Left lobe of liver (tissue), 2 donors: ENCODE measurements around the gene NUTM2A. TPM values are rescaled to one million over a fixed set of nuclear protein-coding genes. Genes with fewer than 3 reads are reported as not detected.
A peak's percentile ranks its signal among the peaks of the same experiment; 100 is the strongest.
"Not testable (repeated sequence)": the region's sequence is repeated elsewhere in the genome, so short reads cannot be mapped to it uniquely, and the experiment has no call there.

ENCODE experiments used
- ATAC-seq: fragments of 200-7000 bp; cut with Tn5 transposase; one replicate; pipeline ENCODE4 v1.9.1; 2020; ENCODE audit warnings: mild to moderate bottlenecking, moderate library complexity
- DNase-seq: peaks from one replicate; pipeline ENCODE4 v3.0.0-alpha.2; 2020; ENCODE audit warnings: low spot score
- total RNA-seq: library from RNA; stranded (reverse); gene quantifications from one replicate; pipeline ENCODE4 v1.2.1, GENCODE V29; 2021
- donor health status: DM: no; HTN: no; CAD: no; lungs with moderate emphysema.
- donor health status: DM: no; HTN: yes; CAD: no.

Gene NUTM2A, protein sequence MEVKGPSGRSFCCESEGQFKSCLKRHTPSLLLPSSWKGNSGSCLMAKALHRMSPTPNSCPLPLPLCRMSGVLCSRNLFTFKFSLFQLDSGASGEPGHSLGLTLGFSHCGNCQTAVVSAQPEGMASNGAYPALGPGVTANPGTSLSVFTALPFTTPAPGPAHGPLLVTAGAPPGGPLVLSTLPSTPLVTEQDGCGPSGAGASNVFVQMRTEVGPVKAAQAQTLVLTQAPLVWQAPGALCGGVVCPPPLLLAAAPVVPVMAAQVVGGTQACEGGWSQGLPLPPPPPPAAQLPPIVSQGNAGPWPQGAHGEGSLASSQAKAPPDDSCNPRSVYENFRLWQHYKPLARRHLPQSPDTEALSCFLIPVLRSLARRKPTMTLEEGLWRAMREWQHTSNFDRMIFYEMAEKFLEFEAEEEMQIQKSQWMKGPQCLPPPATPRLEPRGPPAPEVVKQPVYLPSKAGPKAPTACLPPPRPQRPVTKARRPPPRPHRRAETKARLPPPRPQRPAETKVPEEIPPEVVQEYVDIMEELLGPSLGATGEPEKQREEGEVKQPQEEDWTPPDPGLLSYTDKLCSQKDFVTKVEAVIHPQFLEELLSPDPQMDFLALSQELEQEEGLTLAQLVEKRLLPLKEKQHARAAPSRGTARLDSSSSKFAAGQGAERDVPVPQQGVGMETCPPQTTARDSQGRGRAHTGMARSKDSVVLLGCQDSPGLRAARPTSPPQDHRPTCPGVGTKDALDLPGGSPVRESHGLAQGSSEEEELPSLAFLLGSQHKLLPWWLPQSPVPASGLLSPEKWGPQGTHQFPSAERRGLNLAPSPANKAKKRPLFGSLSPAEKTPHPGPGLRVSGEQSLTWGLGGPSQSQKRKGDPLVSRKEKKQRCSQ
- total RNA-seq = 1.1 TPM

DNA sequence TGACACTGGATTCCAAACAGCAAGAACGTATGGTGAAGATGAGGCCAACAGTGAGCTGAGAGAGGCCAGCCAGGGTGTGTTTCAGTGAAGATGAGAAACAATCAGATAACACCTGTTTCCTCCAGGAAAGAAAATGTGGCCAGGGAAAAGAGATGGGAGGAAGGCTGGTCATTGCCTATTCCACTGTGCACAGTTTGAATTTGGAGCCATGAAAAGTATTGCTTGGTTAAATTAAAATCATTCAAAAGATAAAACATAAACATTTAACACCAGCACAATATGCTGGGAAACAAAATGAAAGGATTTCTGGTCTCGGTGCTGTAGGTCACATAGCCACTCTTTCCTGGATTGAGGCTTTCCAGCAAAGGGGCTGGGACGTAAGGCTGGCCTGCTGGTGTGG, at the start of gene NUTM2A:
NUTM2A (plus strand) TSS at position 301 of the 400 bp plus-strand sequence. CDS start 383 bp downstream, outside the sequence.
- not testable (repeated sequence) for DNase-seq, ATAC-seq

DNA sequence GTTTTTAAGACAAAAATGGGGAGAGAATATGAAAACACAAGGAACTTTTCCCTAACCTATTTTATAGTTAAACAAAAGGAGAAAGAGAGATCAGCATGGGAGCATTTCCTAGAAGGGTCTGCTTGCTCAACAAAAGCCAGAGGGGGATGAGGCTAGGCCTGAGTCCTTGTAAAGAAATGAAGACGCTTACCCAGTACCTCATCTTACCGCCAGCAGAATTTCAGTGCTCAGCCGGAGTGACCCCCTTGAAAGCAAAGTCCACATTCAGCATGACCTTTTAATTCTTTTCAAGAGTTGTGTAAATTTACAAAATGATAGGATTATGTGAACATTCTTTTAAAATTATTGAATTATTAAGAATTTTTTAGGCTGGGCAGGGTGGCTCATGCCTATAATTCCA, 47.7 kb upstream of the NUTM2A start:
- not testable (repeated sequence) for DNase-seq
- ATAC-seq = peak; percentile 75

DNA sequence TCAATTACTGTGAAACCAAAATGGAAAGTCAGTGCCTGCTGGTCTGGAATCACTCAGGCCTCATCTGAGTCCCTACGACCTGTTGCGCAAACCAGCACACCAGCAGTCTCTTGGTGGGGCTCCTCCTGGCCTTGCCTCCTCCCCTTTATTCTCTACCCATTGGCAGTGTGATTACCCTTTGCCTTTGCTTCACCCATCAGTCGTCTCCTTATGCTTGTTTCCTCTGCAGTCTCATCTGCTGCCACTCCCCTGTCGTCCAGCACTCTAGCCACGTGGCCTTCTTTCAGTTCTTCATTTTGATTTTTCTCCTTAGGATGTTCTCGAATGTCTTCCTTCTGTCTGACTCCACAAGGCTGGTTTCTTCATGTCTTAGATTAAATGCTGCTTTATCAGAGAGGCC, 40.8 kb upstream of the NUTM2A start:
- peak; percentile 58 for ATAC-seq
- DNase-seq = not testable (repeated sequence)

DNA sequence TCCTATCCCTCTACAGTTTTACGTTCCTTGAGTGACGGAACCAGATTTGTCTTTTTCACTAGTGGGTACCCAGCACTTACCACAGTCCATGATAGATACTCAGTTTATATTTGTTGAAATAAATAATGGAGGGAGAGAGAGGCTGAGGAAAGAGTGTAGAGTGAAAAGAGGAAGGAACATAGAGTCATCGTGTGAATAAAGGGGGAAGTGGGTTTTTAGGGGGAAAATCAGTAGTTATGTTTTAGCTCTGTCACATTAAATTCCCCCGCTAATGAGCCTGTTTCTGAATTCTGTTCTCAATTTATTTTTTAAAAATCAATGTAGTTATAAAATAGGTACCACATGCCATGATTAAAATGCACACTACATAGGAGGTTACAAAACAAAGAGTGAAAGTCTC, 39.2 kb upstream of the NUTM2A start:
- not testable (repeated sequence) for ATAC-seq, DNase-seq

DNA sequence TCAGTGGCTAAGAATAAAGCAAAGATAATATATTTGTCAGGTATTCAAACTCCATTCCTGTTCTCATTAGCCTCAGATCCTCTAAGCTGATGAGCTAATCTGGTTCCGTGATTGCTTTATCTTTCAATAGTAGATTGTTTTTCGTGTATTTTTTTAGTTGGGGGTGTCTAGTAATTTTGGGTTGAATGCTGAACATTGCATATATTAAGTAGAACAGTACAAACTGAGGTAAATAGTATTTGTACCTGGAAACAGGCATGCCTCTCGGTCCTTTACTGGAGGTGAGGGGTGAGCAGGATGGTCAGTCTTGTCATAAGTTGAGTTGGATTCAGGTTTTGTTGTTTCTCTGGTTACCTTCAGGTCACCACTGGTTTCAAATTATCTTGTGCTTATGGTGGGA, 37.7 kb upstream of the NUTM2A start:
- ATAC-seq, DNase-seq: not testable (repeated sequence)

DNA sequence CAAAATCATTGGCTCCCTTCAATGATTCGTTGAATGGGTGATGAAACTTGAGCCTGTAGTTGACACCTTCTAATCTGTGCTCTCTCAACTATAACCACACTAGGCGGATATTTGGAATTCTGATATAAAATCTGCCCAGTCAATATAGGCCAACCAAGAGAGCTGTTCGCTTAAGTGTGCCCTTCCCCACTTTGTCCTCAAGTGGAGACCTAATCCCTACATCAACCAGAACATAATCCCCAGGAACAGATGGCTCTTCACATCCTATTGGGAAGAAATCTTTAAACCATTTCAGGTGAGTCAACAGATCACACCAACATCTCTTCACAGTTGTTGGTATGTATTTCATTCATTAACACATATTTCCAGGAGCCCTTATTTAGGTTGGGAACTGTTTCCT, 33.4 kb upstream of the NUTM2A start:
- not testable (repeated sequence) for DNase-seq, ATAC-seq

DNA sequence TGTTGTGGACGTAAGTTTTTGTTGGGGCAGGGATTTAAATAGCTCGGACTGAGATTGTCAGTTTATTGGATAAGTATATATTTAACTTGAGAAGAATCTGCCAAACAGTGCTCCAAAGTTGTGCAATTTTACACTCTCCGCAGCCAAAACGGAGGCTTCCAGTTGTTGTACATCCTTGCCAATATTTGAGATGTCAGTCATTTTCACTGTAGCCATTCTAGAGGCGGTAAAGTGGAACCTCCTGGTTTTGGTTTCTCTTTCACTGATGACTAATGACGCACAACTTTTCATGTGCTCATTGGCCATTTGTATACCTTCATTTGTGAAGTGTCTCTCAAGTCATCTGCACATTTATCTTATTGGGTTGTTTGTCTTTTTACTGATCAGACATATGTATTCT, 24.3 kb upstream of the NUTM2A start:
- peak; percentile 60 for ATAC-seq
- DNase-seq = peak; percentile 80

DNA sequence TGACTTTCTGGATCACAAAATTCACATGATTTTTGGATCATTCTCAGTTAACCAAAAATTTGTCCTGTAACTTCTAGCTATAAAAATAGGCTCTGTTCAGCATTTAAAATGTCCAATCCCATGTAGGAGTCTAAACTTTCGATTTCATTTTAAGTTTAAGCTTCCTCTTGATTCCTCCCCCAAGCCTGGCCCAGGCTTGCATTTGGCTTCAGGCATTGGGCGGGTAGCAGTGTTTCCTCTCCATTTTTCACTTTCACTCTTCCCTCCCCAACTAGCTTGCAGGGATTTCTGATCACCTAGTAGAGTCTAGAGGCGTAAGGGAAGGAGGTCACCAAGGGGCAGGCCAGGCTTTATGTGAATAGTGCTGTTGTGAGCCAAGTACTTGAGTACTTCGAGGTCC, 20.4 kb upstream of the NUTM2A start:
- DNase-seq = not testable (repeated sequence)
- ATAC-seq = peak; percentile 30

DNA sequence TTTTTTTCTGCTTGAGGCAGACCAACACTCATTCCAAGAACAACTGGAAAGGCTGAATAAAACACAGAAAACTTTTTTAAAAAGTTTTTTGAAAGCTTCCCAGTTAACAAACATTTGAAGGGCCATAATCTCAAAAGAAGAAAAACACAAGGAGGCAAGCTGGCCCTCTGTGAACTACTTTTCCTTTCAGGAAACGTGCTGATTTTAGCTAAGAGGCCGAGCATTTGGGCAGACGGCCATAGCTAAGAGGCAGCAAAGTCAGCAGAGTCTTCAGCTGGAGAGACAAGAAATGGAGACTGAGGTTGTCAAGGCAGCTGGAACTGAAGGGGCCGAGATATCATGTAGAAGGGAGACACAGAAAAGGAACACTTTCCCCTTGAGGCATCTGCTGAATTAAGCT, 18.3 kb upstream of the NUTM2A start:
- not testable (repeated sequence) for DNase-seq, ATAC-seq

DNA sequence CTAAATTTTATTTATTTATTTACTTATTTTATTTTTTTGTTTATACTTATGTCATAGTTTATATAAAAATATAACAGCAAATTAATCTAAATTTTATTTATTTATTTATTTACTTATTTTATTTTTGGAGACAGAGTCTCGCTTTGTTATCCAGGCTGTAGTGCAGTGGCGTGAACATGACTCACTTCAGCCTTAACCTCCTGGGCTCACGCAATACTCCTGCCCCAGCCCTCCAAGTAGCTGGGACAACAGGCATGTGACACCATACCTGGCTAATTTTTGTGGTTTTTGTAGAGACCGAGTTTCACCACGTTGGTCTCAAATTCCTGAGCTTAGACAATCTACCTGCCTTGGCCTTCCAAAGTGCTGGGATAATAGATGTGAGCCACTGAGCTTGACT, 14.9 kb upstream of the NUTM2A start:
- not testable (repeated sequence) for ATAC-seq, DNase-seq

DNA sequence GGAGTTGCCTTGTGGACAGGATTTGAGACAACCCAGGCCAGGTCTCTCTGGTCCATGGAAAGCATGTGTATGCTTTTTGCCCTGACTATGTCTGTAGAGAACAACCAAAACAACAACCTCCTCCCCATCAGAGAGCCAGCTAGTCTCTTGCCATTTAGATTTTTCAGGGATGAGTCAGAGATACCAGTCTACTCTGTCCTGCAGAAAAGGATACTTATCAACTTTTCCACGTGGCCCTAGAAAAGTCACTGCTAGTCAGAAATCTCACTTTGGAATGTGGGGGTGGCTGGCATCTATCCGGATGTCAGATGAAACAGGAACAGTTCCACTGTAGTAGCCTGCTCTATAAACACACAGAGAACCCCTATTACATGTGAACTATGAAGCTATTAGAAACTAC, 13.4 kb upstream of the NUTM2A start:
- not testable (repeated sequence) for ATAC-seq, DNase-seq

DNA sequence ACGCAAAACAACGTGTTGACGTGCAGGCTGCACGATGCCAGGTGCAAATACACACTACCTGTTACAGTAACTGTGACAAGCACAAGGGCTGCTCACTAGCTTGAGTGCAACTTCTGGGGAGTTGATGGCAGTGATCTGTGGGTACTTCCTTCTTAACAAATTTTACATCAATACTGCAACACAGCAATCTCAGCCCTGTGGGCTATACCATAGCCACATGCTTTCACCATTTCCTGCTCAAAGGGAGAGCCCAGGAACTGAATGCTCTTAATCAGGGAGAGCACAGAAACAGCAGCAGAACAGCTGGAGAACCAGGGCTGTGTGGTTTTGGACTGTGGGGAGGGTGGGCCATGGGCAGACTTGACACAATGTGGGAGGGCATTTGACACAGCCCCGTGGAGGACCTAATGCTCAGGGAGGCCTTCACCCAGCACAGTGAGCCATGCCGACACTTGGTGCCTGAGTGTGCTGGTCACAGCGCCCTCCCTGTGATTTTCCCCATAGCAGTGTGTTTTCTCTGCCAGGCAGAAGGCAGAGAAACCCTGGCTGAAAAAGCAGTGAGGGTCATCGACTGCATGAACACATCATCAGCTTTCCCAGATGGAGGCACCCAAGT, 12.0 kb upstream of the NUTM2A start:
- not testable (repeated sequence) for DNase-seq
- ATAC-seq = peak; percentile 12

DNA sequence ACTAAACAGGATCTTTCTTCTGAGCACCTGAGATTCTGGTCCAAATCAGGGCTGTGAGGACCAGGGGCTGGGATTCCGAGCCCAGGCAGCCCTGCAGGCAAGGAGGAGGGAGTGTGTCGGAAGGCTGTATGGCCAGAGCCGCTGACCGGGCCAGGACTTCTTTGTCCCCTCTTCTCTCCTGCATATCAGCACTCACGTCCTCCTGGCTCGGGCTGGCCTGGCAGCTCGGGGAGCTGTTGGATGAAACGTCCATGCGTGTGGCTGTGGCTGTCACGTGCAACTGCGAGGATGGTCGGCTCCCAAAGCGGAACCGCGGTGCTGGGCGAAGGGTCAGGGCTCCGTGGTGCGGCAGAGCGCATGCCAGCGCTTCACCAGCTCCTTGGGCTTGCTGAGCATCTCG, 11.4 kb upstream of the NUTM2A start:
- DNase-seq = not testable (repeated sequence)
- ATAC-seq = peak; percentile 9

DNA sequence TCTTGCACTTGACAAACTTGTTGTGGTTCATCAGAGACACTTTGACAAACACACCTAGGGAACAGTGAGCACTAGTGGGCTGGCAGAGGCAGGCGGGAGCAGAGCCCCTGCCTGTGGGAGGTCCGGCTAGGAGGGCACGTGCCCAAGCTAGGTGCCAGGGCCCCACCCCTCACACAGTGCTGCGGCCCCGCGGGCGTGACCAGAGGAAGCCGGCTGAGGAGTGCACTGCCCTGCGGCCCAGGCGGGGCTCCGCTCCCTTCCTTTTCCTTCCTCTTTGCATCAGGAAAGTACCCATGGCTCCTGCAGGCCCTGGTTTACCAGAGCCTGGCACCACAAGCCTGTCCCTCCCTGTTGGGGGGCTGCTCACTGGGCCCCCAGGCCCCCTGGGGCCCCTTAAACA, 9.1 kb upstream of the NUTM2A start:
- not testable (repeated sequence) for DNase-seq
- peak; percentile 24 for ATAC-seq

DNA sequence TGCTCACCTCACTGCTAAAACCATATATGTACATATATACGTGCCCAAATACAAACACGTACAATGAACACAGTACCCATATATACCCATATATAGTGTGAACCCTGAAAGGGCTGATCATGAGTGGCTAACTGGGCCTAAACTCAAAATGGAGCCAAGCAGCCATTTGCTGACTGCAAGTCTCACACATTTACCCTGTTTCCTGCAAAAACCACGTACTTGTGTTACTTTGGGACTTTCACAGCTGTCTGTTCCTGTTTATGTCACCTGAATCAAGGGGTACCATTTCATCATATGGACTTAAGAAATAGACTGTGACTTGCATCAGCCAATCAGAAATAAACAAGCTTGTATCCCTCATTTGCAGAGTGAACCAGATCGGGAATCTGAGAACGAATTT, 5.9 kb upstream of the NUTM2A start:
- ATAC-seq, DNase-seq: not testable (repeated sequence)

DNA sequence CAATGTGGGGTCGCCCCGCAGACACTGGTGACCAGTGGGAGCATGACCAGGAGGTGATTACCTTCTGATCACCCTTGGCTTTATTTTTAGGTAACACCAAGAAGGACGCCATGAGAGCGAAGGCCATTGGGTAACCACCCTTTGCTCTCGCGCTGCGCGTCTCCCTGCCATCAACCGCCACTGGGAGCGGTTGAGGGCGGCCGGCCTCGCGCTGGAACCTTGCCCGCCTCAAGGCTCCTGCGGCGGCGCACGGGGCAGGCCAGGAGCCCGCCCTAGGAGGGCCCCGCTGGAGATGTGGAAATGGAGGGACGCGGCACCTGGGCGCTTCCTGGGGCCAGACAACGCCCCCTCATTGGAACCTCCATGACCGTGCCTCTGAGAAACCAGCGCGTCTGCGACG, 2.5 kb upstream of the NUTM2A start:
- not testable (repeated sequence) for DNase-seq, ATAC-seq

DNA sequence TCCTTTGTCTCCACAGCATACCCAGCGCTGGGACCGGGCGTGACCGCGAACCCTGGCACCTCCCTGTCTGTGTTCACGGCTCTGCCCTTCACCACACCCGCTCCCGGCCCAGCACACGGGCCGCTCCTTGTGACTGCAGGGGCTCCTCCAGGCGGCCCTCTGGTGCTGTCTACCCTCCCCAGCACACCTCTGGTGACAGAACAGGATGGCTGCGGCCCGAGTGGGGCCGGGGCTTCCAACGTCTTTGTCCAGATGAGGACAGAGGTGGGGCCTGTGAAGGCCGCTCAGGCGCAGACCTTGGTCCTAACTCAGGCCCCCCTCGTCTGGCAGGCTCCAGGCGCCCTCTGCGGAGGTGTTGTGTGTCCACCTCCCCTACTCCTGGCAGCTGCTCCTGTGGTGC, 3.0 kb downstream of the NUTM2A start:
- DNase-seq, ATAC-seq: not testable (repeated sequence)

DNA sequence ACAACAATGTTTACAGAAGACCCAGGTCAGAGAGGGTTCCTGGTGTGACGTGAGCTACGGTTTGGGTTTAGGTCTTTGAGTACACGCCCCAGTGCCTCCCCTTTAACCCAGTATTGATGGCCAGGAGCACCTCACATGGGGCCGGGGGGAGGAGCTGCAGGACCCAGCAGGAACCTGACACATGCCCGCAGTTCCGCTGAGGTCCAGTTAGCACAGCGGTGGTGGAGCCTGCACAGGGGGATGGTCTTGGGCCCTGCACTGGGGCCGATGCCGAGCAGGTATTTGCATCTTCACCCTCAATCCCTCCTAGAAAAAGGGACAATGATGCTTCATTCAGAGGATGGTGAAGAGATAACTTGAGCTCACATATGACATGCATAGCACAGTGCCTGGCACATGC, 4.0 kb downstream of the NUTM2A start:
- not testable (repeated sequence) for DNase-seq, ATAC-seq

DNA sequence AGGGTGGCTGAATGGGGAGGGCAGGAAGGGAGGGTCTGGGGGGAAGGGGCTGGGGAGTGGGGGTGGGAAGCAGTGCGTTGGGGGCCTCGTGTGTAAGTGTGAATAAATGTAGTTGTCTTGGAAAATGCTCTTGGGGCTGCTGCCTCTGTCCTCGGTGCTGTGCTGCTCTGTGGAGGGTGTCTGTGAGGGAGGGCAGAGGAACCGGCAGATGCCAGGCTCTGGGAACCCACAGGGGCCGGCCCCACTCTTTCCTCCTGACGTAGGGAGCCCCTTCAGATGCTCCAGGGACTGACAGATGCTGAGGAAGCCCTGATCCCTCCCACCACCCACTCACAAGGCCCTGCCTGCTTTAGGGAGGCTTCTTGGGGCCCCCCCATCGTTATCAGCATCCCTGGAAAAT, 9.6 kb downstream of the NUTM2A start:
- not testable (repeated sequence) for ATAC-seq, DNase-seq

DNA sequence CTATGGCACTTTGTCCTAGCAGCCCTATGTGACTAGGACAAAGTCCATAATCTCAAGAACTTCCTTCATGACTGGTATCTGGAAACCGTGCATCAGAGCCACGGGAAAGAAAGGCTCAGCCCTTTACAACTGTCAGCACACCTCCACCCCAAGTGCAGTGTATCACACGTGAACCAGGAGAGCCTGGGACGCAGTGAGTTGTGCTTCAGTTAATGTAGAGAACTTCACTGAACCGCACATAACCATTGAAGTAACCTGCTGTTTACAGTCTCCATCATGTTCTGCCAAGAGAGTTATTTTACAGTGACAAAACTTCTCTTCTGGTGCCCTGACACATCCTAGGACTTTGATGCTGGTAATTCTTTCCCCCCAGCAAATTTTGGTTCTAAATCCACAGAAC, 12.0 kb downstream of the NUTM2A start:
- ATAC-seq = not testable (repeated sequence)

DNA sequence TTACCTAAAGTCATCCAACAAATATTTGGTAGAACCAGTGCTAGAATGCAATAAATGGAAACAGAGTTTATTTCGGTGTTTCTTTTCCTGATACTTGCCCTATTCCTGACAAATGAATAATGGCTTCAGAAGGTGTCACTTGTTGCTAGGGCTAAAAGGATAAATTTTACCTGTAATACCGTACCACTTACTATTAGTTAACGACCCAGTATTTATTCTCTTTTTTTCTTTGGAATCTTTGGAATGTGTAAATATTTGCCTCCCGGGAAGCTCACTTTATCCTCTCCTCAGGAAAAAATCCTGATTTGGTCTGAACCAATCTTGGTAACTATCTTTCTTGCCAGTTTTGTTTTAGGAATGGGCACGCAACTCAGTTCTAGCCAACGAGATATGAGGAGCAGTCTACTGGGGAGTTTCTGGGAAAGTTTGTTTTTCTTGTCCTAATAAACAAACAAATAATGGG, 14.1 kb downstream of the NUTM2A start:
- peak; percentile 71 for ATAC-seq
- not testable (repeated sequence) for DNase-seq

More for the DNA sequence above, 12.0 kb downstream of the NUTM2A start:
- DNase-seq = not testable (repeated sequence)
